Activated T-helper 1 cell treated with anti-CD3 and anti-CD28 coated beads, Interleukin-12 subunit alpha, Interleukin-12 subunit beta, Interleukin-2, Interleukin-4 antibody, amounts not matched to agents 30 ng/mL and 10 ng/mL and 1 ng/mL, durations not matched to agents 14 hours and 24 hours and 36 hours (primary cell): ENCODE results near the gene UBXN2A. TPM values are rescaled to one million over a fixed set of nuclear protein-coding genes. Genes with fewer than 3 reads are reported as not detected.
A peak's percentile ranks its signal among the peaks of the same experiment; 100 is the strongest.

Experiments
- DNase-seq: peaks from one replicate; pipeline ENCODE4 v3.0.0; 2021; ENCODE audit warnings: low spot score
- H3K27ac Mint-ChIP-seq: one replicate; pipeline ENCODE4 v1.8.0; 2021; ENCODE audit warnings: mild to moderate bottlenecking, mixed read lengths
- H3K27me3 Mint-ChIP-seq: one replicate; pipeline ENCODE4 v1.8.0; 2022; ENCODE audit warnings: mild to moderate bottlenecking, moderate library complexity, mixed read lengths; ENCODE audit not compliant: insufficient read depth
- H3K36me3 Mint-ChIP-seq: one replicate; pipeline ENCODE4 v1.8.0; 2021; ENCODE audit warnings: low read depth, mixed read lengths
- H3K4me1 Mint-ChIP-seq: one replicate; pipeline ENCODE4 v1.8.0; 2021; ENCODE audit warnings: low read depth, mixed read lengths
- H3K4me3 Mint-ChIP-seq: one replicate; pipeline ENCODE4 v1.8.0; 2021; ENCODE audit warnings: mild to moderate bottlenecking, moderate library complexity, mixed read lengths
- H3K9me3 Mint-ChIP-seq: one replicate; pipeline ENCODE4 v1.8.0; 2021; ENCODE audit warnings: mixed read lengths
- intact Hi-C: fragments of 100-400 bp; cut with micrococcal nuclease; formaldehyde crosslinking; loops from one replicate; pipeline ENCODE4 v1.15.1; 2024
- total RNA-seq: library from RNA; stranded (reverse); gene quantifications from 2 replicates; pipeline ENCODE4 v1.2.3, GENCODE V29; 2022

The UBXN2A gene
- total RNA-seq, 1 donor from 2014 or later, result 13.0 TPM

- H3K27ac Mint-ChIP-seq, result no peak overlapping the region
- H3K27me3 Mint-ChIP-seq, result no peaks in the 10 kb centered on the region
- no peak for DNase-seq
- peaks cover 4% of the 10 kb centered on the region for H3K36me3 Mint-ChIP-seq
- H3K4me3 Mint-ChIP-seq, result no peak overlapping the region
- H3K9me3 Mint-ChIP-seq, result no peaks in the 10 kb centered on the region
- H3K4me1 Mint-ChIP-seq, result peaks cover 31% of the 10 kb centered on the region
- intact Hi-C loops, result no loop called here
These were observed 21.3 kb upstream of the UBXN2A start for GRCh38 chr2:23918837-23919489.

GRCh38 chr2:23924589-23925359 lies 15.5 kb upstream of the UBXN2A start:
- intact Hi-C loops, result loop anchor here (5.0 kb wide), 2 partner anchors 438 to 868 kb away; partner anchors contain the start of genes CENPO, ITSN2 and PTRHD1
- Mint-ChIP-seq H3K9me3 (no peaks in the 10 kb centered on the region), H3K4me1 (peaks cover 40% of the 10 kb centered on the region)

GRCh38 chr2:23925702-23926289 lies 14.5 kb upstream of the UBXN2A start:
- DNase-seq, result peak; percentile 63
- Mint-ChIP-seq H3K36me3 (peaks cover 10% of the 10 kb centered on the region), H3K9me3 (no peaks in the 10 kb centered on the region), H3K4me1 (peaks cover 40% of the 10 kb centered on the region), H3K27ac (peak overlapping the region; percentile 99), H3K27me3 (peaks cover 2% of the 10 kb centered on the region), H3K4me3 (peak overlapping the region; percentile 95)
- intact Hi-C loops, result loop anchor here (1.0 to 5.0 kb wide), 7 partner anchors 33 to 1047 kb away; partner anchors contain the start of genes CENPO, ITSN2, NCOA1 and PTRHD1

More at GRCh38 chr2:23924589-23925359, 15.5 kb upstream of the UBXN2A start:
- no peak overlapping the region for H3K27ac Mint-ChIP-seq
- H3K27me3 Mint-ChIP-seq, result peaks cover 2% of the 10 kb centered on the region
- H3K36me3 Mint-ChIP-seq, result peaks cover 10% of the 10 kb centered on the region
- H3K4me3 Mint-ChIP-seq, result peak overlapping the region; percentile 95
- DNase-seq, result no peak

DNA sequence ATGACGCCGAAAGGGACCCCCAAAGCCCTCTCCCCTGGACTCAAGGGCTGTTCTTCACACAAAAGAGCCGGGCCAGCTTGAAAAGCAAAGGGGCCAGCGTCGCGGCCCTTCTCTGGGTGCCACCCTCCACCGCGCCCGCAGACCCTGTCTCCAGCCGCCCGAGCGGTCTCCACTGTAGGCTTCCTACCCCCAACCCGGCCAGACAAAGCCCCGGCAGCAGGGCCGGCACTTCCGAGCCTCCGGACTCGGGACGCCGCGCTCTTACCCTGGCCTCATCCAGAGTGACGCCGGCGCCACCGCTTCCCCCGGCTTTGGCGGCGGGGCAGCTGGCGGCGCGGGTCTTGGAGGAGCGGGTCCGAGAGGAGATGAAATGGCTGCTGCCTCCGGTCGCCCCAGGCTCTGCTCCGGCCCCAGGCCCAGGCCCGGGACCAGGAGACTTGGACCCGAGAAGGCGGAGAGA lies 13.9 kb upstream of the UBXN2A start:
- Mint-ChIP-seq H3K9me3 (no peaks in the 10 kb centered on the region), H3K4me3 (peak overlapping the region; percentile 95), H3K27ac (peak overlapping the region; percentile 99), H3K27me3 (peaks cover 2% of the 10 kb centered on the region), H3K4me1 (peaks cover 40% of the 10 kb centered on the region), H3K36me3 (peaks cover 12% of the 10 kb centered on the region)
- intact Hi-C loops, result loop anchor here (1.0 to 5.0 kb wide), 7 partner anchors 34 to 1046 kb away; partner anchors contain the start of genes CENPO, ITSN2, NCOA1 and PTRHD1
- DNase-seq, result no peak

- no peaks in the 10 kb centered on the region for H3K9me3 Mint-ChIP-seq
- H3K27ac Mint-ChIP-seq, result peak within 1 kb of the TSS; percentile 99
- peaks cover 13% of the 10 kb centered on the region for H3K36me3 Mint-ChIP-seq
- H3K27me3 Mint-ChIP-seq, result peaks cover 2% of the 10 kb centered on the region
- peak within 1 kb of the TSS; percentile 95 for H3K4me3 Mint-ChIP-seq
- H3K4me1 Mint-ChIP-seq, result peaks cover 40% of the 10 kb centered on the region
- intact Hi-C loops, result loop anchor here (1.0 to 5.0 kb wide), 12 partner anchors 13 to 1046 kb away; partner anchors contain the start of genes CENPO, FAM228B, ITSN2 and NCOA1
- peak; percentile 93 for DNase-seq
These were observed 13.3 kb upstream of the UBXN2A start, which contains the start of gene ATAD2B for GRCh38 chr2:23926750-23927571. Gene ATAD2B (minus strand): TSS chr2:23927123. CDS start chr2:23926770, 353 bp downstream.

DNA sequence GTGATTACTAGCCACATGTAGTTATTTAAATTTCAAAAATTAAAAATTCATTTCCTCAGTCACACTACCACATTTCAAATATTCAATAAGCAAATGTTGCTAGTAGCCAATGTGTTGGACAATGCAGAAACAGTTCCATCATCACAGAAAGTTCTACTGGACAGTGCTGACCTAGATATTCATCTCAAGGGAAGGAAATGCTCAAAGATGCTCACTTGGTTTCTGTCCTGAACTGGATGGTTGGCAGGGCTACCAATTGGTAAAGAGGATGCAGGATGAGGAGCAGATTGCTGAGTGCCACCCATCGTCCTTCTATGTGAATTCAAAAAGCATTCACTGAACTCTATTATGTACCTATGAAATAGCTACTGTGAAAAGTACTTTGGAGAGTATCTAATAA lies 6.0 kb upstream of the UBXN2A start:
- H3K4me3 Mint-ChIP-seq, result no peak overlapping the region
- H3K36me3 Mint-ChIP-seq, result peaks cover 3% of the 10 kb centered on the region
- peaks cover 19% of the 10 kb centered on the region for H3K27me3 Mint-ChIP-seq
- DNase-seq, result no peak
- peaks cover 5% of the 10 kb centered on the region for H3K4me1 Mint-ChIP-seq
- H3K27ac Mint-ChIP-seq, result no peak overlapping the region
- intact Hi-C loops, result no loop called here
- no peaks in the 10 kb centered on the region for H3K9me3 Mint-ChIP-seq

GRCh38 chr2:23940718-23941620 lies 706 bp downstream of the UBXN2A start:
- Mint-ChIP-seq H3K9me3 (no peaks in the 10 kb centered on the region), H3K4me1 (peaks cover 26% of the 10 kb centered on the region), H3K4me3 (peak overlapping the region; percentile 85), H3K27me3 (peaks cover 21% of the 10 kb centered on the region), H3K36me3 (peaks cover 12% of the 10 kb centered on the region), H3K27ac (peak overlapping the region; percentile 74)
- no peak for DNase-seq
- intact Hi-C loops, result loop anchor here (1.0 kb wide), 5 partner anchors 14 to 419 kb away; partner anchors contain the start of genes ATAD2B, ITSN2, SF3B6 and TP53I3

GRCh38 chr2:23941644-23942043 lies 1.4 kb downstream of the UBXN2A start:
- Mint-ChIP-seq H3K36me3 (peaks cover 12% of the 10 kb centered on the region), H3K27ac (no peak overlapping the region), H3K27me3 (peaks cover 17% of the 10 kb centered on the region), H3K9me3 (no peaks in the 10 kb centered on the region), H3K4me1 (peaks cover 26% of the 10 kb centered on the region), H3K4me3 (no peak overlapping the region)
- intact Hi-C loops, result no loop called here
- DNase-seq, result no peak

DNA sequence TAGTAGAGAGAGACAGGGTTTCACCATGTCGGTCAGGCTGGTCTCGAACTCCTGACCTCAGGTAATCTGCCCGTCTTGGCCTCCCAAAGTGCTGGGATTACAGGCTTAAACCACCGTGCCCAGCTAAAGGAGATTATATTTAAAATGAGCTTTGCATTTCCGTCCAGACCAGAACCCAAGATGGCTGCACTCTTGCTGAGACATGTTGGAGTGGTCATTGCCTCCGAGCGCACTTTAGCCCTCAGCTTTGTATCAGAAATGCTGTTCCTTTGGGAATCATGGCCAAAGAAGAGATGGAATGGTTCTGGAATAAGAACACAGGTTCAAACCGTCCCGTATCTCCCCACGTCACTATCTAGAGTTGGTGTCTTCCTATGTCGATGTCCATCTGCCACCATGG lies 3.4 kb downstream of the UBXN2A start:
- Mint-ChIP-seq H3K27me3 (peaks cover 8% of the 10 kb centered on the region), H3K9me3 (no peaks in the 10 kb centered on the region), H3K36me3 (peaks cover 13% of the 10 kb centered on the region), H3K4me3 (no peak overlapping the region), H3K27ac (no peak overlapping the region), H3K4me1 (peaks cover 26% of the 10 kb centered on the region)
- intact Hi-C loops, result no loop called here
- no peak for DNase-seq

DNA sequence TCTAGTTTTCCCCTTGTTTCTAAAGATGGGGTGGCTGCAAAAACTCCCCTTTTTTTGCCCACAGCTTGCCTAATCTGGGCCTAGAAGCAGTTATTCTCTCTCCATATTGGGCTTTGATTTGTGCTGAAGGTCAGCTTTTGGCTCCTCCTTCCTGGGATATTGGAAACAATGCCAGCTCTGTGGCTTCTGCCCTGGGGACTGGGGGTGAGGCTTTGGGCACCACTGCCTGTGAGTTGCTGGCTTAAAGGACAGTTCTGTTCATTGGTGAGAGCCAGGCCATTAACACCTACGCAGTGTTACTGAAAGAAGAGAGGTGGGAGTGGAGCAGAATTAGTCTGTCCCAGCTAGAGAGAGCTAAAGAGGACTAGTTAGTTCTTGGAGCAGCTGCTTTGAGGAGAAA lies 4.3 kb downstream of the UBXN2A start:
- H3K4me3 Mint-ChIP-seq, result no peak overlapping the region
- H3K36me3 Mint-ChIP-seq, result peaks cover 12% of the 10 kb centered on the region
- no peaks in the 10 kb centered on the region for H3K9me3 Mint-ChIP-seq
- no peak for DNase-seq
- H3K4me1 Mint-ChIP-seq, result peaks cover 18% of the 10 kb centered on the region
- H3K27me3 Mint-ChIP-seq, result peaks cover under 1% of the 10 kb centered on the region
- intact Hi-C loops, result no loop called here
- no peak overlapping the region for H3K27ac Mint-ChIP-seq

- intact Hi-C loops, result no loop called here
- no peak for DNase-seq
- Mint-ChIP-seq H3K36me3 (peaks cover 11% of the 10 kb centered on the region), H3K4me3 (no peak overlapping the region), H3K27ac (no peak overlapping the region), H3K9me3 (no peaks in the 10 kb centered on the region), H3K4me1 (peaks cover 15% of the 10 kb centered on the region), H3K27me3 (no peaks in the 10 kb centered on the region)
These were observed 4.7 kb downstream of the UBXN2A start for GRCh38 chr2:23944976-23945375.
